Upper lobe of left lung (tissue), 4 donors: ENCODE results near the gene RXFP2.

Experiments used
- CTCF ChIP-seq, 6 experiments: fragments of 450-650 bp in 4 of 6; fragments of 200-600 bp in 2 of 6; sonication (generic) in 2 of 6; IDR thresholded peaks; one replicate each; pipeline ENCODE4 v1.5.1; 2016 to 2019; ENCODE audit warnings: antibody characterized with exemption in 6 of 6
- EP300 ChIP-seq, 4 donors: sonication (generic); formaldehyde crosslinking; IDR thresholded peaks; one replicate each; pipeline ENCODE4 v1.5.1; 2017; ENCODE audit warnings: antibody characterized with exemption in 4 of 4, control low read depth in 2 of 4
- POLR2A ChIP-seq, 4 donors: fragments of 450-650 bp; IDR thresholded peaks; one replicate each; pipeline ENCODE4 v1.5.1; 2016 to 2017; ENCODE audit warnings: antibody characterized with exemption in 4 of 4, mild to moderate bottlenecking in 2 of 4
- POLR2AphosphoS5 ChIP-seq, 2 donors: sonication (generic); formaldehyde crosslinking; IDR thresholded peaks; one replicate each; pipeline ENCODE4 v1.5.1; 2017; ENCODE audit warnings: antibody characterized with exemption in 2 of 2

GRCh38 chr13:31849206-31849605, 109.9 kb downstream of the RXFP2 start:
- no peak for TF ChIP-seq CTCF (IDR thresholded peaks at IDR 0.05)
- no peak for TF ChIP-seq POLR2AphosphoS5 (IDR thresholded peaks at IDR 0.05)
- no peak for TF ChIP-seq EP300 (IDR thresholded peaks at IDR 0.05)
- TF ChIP-seq POLR2A (IDR thresholded peaks at IDR 0.05) = no peak
